Activated CD8-positive, alpha-beta T cell treated with anti-CD3 and anti-CD28 coated beads for 36 hours (primary cell): ENCODE results near the gene PIKFYVE. TPM values are rescaled to one million over a fixed set of nuclear protein-coding genes. Genes with fewer than 3 reads are reported as not detected.

Experiments
- ATAC-seq: fragments of 200-7000 bp; cut with Tn5 transposase; one replicate; pipeline ENCODE4 v1.10.0; 2021; ENCODE audit warnings: mild to moderate bottlenecking, moderate library complexity
- CTCF ChIA-PET: fragments of 350-600 bp; sonication (Branson Sonifier 250); formaldehyde crosslinking; loops from one replicate; lab custom pipeline; 2021; ENCODE audit warnings: antibody characterized with exemption; lab: Charles Lee
- POLR2A ChIA-PET: fragments of 350-600 bp; sonication (Branson Sonifier 250); formaldehyde crosslinking; loops from one replicate; lab custom pipeline; 2021; ENCODE audit warnings: antibody characterized with exemption; lab: Charles Lee
- DNase-seq: peaks from one replicate; pipeline ENCODE4 v3.0.0-alpha.2; 2020
- H3K27ac Mint-ChIP-seq: one replicate; pipeline ENCODE4 v1.8.0; 2021; ENCODE audit warnings: mild to moderate bottlenecking, mixed read lengths
- H3K27me3 Mint-ChIP-seq: one replicate; pipeline ENCODE4 v1.8.0; 2021; ENCODE audit warnings: mixed read lengths
- H3K36me3 Mint-ChIP-seq: one replicate; pipeline ENCODE4 v1.8.0; 2021; ENCODE audit warnings: low read depth, mixed read lengths
- H3K4me1 Mint-ChIP-seq: one replicate; pipeline ENCODE4 v1.8.0; 2021; ENCODE audit warnings: low read depth, mixed read lengths
- H3K4me3 Mint-ChIP-seq: one replicate; pipeline ENCODE4 v1.8.0; 2021; ENCODE audit warnings: mild to moderate bottlenecking, moderate library complexity, mixed read lengths
- H3K9me3 Mint-ChIP-seq: one replicate; pipeline ENCODE4 v1.8.0; 2021; ENCODE audit warnings: mixed read lengths
- intact Hi-C: fragments of 100-400 bp; cut with micrococcal nuclease; formaldehyde crosslinking; loops from one replicate; pipeline ENCODE4 v1.10.0; 2022
- total RNA-seq, 2 experiments: library from RNA; stranded (reverse); gene quantifications; one replicate each; pipeline ENCODE4 v1.2.3, GENCODE V29; 2021
- TF ChIP-seq, protein P1 (sequence below): fragments of 200-600 bp; IDR thresholded peaks from one replicate; pipeline ENCODE4 v1.8.0; 2022; ENCODE audit warnings: antibody characterized with exemption, mild to moderate bottlenecking

Gene PIKFYVE
- total RNA-seq, 2 experiments from 2014 or later = 16.4 to 16.9 TPM

DNA sequence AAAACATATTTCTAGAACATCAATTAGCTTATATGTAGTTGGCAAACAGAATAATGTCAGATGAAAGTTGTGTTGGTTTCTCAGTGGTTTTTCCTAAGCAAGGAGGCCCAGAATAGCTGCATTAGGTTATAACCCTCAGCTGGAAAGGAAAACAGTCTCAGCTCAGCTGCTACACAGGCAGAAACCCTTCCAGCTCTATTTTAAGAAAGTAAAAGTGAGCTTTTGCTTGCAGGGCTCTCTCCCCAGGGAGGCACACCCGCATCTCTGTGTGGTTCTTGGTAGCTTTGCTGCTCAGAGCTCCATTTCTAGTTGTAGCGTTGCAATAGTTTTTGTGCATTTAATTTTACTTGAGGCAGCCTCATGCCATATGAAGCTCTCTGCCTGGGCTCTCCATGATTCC lies 54.6 kb downstream of the PIKFYVE start:
- Mint-ChIP-seq H3K27ac (no peak overlapping the region), H3K27me3 (no peaks in the 10 kb centered on the region), H3K36me3 (peaks cover 43% of the 10 kb centered on the region), H3K4me1 (peaks cover 5% of the 10 kb centered on the region), H3K4me3 (no peak overlapping the region), H3K9me3 (no peaks in the 10 kb centered on the region)
- TF ChIP-seq, protein P1, sequence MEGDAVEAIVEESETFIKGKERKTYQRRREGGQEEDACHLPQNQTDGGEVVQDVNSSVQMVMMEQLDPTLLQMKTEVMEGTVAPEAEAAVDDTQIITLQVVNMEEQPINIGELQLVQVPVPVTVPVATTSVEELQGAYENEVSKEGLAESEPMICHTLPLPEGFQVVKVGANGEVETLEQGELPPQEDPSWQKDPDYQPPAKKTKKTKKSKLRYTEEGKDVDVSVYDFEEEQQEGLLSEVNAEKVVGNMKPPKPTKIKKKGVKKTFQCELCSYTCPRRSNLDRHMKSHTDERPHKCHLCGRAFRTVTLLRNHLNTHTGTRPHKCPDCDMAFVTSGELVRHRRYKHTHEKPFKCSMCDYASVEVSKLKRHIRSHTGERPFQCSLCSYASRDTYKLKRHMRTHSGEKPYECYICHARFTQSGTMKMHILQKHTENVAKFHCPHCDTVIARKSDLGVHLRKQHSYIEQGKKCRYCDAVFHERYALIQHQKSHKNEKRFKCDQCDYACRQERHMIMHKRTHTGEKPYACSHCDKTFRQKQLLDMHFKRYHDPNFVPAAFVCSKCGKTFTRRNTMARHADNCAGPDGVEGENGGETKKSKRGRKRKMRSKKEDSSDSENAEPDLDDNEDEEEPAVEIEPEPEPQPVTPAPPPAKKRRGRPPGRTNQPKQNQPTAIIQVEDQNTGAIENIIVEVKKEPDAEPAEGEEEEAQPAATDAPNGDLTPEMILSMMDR = no peak
- ATAC-seq (no peak), DNase-seq (no peak)
- ChIA-PET CTCF (interaction anchor here (1.1 kb wide), 1 partner anchor 145 kb away, joined by 5 read pairs; no protein-coding TSS in a partner anchor), POLR2A (no interaction called here)
- intact Hi-C loops = no loop called here

DNA sequence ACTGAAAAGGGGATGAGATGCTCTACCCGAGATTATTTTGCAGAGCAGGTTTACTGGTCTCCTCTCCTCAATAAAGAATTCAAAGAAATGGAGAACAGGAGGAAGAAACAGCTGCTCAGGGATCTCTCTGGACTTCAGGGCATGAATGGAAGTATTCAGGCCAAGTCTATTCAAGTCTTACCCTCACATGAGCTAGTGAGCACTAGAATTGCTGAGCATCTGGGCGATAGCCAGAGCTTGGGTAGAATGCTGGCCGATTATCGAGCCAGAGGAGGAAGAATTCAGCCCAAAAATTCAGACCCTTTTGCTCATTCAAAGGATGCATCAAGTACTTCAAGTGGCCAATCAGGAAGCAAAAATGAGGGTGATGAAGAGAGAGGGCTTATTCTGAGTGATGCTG lies 60.0 kb downstream of the PIKFYVE start:
- Mint-ChIP-seq H3K4me1 (no peaks in the 10 kb centered on the region), H3K9me3 (no peaks in the 10 kb centered on the region), H3K4me3 (no peak overlapping the region), H3K27ac (no peak overlapping the region), H3K27me3 (no peaks in the 10 kb centered on the region), H3K36me3 (peaks cover 33% of the 10 kb centered on the region)
- TF ChIP-seq, protein P1 = no peak
- intact Hi-C loops = no loop called here
- ChIA-PET CTCF (interaction anchor here (0.8 kb wide), 1 partner anchor 71 kb away, joined by 5 read pairs; the partner anchor contains the start of gene IDH1), POLR2A (no interaction called here)
- no peak for ATAC-seq
- no peak for DNase-seq

DNA sequence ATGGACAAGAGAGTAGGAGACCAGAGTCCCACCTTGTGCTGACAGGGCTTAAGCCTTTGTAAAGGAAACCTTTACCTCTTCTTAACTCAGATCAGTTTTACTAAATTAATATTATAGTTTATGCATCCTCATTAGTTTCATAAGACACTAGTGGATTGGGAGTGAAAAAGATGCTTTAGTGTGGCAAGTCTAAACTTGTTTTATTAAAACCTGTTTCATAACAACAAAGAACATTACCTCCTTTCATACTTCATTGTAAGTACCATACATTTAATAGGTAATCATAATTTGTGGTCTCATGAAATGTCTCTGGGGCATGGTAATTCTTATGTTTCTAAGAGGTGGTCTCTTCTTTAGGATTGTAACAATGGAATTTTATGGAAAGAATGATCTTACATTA lies 63.4 kb downstream of the PIKFYVE start:
- Mint-ChIP-seq H3K27ac (no peak overlapping the region), H3K4me3 (no peak overlapping the region), H3K9me3 (no peaks in the 10 kb centered on the region), H3K36me3 (peaks cover 18% of the 10 kb centered on the region), H3K4me1 (no peaks in the 10 kb centered on the region), H3K27me3 (no peaks in the 10 kb centered on the region)
- ATAC-seq (no peak), DNase-seq (no peak)
- CTCF ChIA-PET = no interaction called here
- TF ChIP-seq, protein P1 = no peak
- intact Hi-C loops = no loop called here
- POLR2A ChIA-PET = no interaction called here

DNA sequence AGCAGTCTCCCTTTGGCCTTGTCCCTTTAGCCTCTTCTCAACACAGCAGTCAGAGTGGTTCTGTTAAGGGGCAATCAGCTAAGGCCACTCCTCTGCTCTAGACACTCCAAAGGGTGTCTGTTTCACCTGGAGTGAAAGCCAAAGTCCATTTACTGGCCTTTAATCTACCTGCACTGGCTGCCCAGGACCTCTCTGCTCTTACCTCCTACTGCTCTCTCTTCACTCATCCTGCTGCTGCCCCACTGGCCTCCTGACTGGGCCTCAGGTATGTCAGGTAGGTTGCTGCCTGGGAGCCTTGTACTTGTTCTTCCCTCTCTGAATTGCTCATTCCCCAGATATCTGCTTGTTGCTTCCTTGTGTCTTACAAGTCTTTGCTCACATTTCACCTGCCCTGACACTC lies 68.2 kb downstream of the PIKFYVE start:
- CTCF ChIA-PET = no interaction called here
- POLR2A ChIA-PET = no interaction called here
- TF ChIP-seq, protein P1 = no peak
- no peaks in the 10 kb centered on the region for H3K27me3 Mint-ChIP-seq
- ATAC-seq (no peak), DNase-seq (no peak)
- peaks cover 14% of the 10 kb centered on the region for H3K36me3 Mint-ChIP-seq
- H3K4me1 Mint-ChIP-seq = no peaks in the 10 kb centered on the region
- H3K4me3 Mint-ChIP-seq = no peak overlapping the region
- H3K27ac Mint-ChIP-seq = no peak overlapping the region
- no peaks in the 10 kb centered on the region for H3K9me3 Mint-ChIP-seq
- intact Hi-C loops = no loop called here

DNA sequence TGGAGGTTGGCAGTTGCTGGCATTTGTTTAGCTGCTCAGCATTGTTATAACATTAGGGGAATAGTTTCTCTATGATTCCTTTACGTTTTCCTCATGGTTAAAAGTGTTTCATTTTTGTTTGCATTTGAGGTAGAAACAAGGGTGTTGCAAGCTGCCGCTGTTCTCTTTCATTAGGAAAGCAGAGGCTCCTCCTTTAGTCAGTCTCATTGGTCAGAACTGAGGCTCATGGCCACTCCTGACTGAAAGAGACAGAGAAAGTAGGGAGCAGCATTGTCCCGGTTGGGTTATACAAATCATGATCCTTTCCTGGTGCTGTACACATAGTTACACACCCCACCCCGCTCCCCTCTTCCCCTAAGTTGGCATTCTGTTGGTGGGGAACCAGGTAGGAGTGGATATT lies 80.7 kb downstream of the PIKFYVE start:
- CTCF ChIA-PET = interaction anchor here (1.1 to 1.6 kb wide), 2 partner anchors 26 to 171 kb away, joined by 3 to 4 read pairs; no protein-coding TSS in a partner anchor
- no peak overlapping the region for H3K27ac Mint-ChIP-seq

More for the DNA sequence above, 80.7 kb downstream of the PIKFYVE start:
- ATAC-seq (no peak), DNase-seq (no peak)
- Mint-ChIP-seq H3K4me3 (no peak overlapping the region), H3K4me1 (no peaks in the 10 kb centered on the region), H3K9me3 (no peaks in the 10 kb centered on the region), H3K36me3 (peaks cover 17% of the 10 kb centered on the region), H3K27me3 (no peaks in the 10 kb centered on the region)
- intact Hi-C loops = no loop called here
- TF ChIP-seq, protein P1 = no peak
- POLR2A ChIA-PET = no interaction called here
